Adrenal gland (tissue), 5 donors: ENCODE results near the gene APOL6.

Experiments
- CTCF ChIP-seq, 6 experiments: fragments of 450-650 bp in 4 of 6; fragments of 200-600 bp in 2 of 6; sonication (generic) in 1 of 6; IDR thresholded peaks; 1 replicate in 5 of 6; 2 replicates in 1 of 6; pipeline versions ENCODE4 v1.5.1 to v1.8.0; 2016 to 2021; ENCODE audit warnings: antibody characterized with exemption in 6 of 6, mild to moderate bottlenecking in 2 of 6, moderate library complexity in 1 of 6
- POLR2A ChIP-seq, 2 donors: fragments of 450-650 bp; IDR thresholded peaks; one replicate each; pipeline ENCODE4 v1.6.1; 2017; ENCODE audit warnings: antibody characterized with exemption in 2 of 2, mild to moderate bottlenecking in 2 of 2, moderate library complexity in 1 of 2
- donor health status: DM: no; HTN: no; CAD: no.

- TF ChIP-seq CTCF (IDR thresholded peaks at IDR 0.05) (no peak), POLR2A (IDR thresholded peaks at IDR 0.05) (no peak)
These were observed 17.4 kb upstream of the APOL6 start for GRCh38 chr22:35630891-35631290.
